Measurements from ENCODE around the gene SHE. TPM values are rescaled to one million over a fixed set of nuclear protein-coding genes. Genes with fewer than 3 reads are reported as not detected.
A peak's percentile ranks its signal among the peaks of the same experiment; 100 is the strongest.

The SHE gene
- total RNA-seq, 5 donors from 2014 or later (not counting 1 experiment from before 2014, with no cell fraction given) = 0.06 to 0.07 (median 0.06) TPM; not detected in 2

DNA sequence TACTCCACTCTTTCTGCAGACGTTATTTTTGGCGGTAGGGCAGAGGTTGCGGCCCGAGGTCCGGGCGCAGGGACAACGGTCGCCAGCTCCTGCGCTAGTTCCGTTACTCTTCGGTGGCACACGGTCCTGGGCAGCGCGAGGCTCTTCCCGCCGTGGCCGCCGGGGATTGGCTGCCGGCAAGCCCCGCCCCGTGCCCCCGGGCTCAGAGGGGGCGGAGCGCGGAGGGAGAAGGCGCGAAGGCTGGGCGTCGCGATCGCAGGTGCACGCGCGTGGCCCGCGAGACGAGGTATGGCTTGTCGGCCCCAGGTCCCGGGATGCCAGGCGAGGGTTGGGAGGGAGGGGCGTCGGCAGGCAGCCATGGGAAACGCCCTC is 518 bp upstream of the SHE start:
- WGBS (ENCODE audit: insufficient coverage) = 29% methylated on average over 40 of the region's 43 CpGs
- DNase-seq = peak in 1 of 35 experiments; percentile 8
- CTCF ChIA-PET = no interaction called here

DNA sequence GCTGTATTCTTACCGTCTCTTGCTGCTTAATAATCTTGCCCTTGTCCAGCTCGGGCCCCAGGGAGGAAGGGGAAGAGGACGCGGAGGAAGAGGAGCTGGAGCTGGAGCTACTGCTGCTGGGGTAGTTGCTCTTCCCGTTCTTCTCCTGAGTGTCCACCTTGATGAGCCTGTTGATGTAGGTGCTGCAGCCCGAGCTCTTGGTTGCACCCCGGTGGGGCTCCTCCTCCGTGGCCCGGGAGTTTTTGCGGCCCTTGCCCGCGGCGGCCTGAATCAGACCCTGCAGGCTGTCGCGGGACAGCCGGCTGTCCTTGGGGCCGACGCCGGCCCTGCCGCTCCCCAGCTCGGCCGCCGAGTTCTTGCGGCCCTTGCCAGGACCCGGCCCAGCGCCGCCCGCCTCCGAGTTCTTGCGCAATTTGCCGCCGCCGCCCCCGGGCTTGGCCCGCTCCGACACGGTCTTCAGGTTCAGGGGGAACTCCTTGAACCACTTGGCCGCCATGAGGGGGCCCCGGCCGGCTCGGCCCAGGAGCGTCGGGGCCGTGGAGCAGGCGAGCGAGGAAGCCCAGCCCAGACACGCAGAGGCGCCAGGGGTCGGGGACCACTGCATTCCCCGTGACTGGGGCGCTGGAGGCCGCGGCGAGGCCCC is 668 bp downstream of the SHE start:
- ATAC-seq (replicated peaks in 1 of 4) (peak in 3 of 4 experiments; percentile 28 to 32 (median 32)), DNase-seq (peak in 3 of 35 experiments; percentile 7 to 13 (median 11))
- Histone ChIP-seq H3K4me3 (ENCODE audit: control insufficient read depth in 1 of 2, extremely low read depth in 1 of 2, low read length in 1 of 2) (peak overlapping the region in 1 of 2 donors; percentile 38), H3K9me3 (no peaks in the 10 kb centered on the region), H3K36me3 (ENCODE audit: control insufficient read depth in 2 of 2, extremely low read depth in 1 of 2, insufficient read depth in 1 of 2, low read length in 1 of 2) (no peaks in the 10 kb centered on the region), H3K4me1 (ENCODE audit: control insufficient read depth in 1 of 2, extremely low read depth in 1 of 2, insufficient read depth in 2 of 2, low read length in 2 of 2) (peaks cover 8 to 21% of the 10 kb centered on the region in 2 experiments), H3K27ac (ENCODE audit: low read length) (no peak overlapping the region), H3K27me3 (replicated peaks in 1 of 2; ENCODE audit: control insufficient read depth in 2 of 2, extremely low read depth in 1 of 2, insufficient read depth in 2 of 2, low read length in 1 of 2) (peaks cover 16 to 40% of the 10 kb centered on the region in 2 experiments)
- WGBS (ENCODE audit: insufficient coverage) = 25% methylated on average over 53 of the region's 54 CpGs
- H3K36me3 Mint-ChIP-seq = no peaks in the 10 kb centered on the region
- ChIA-PET POLR2A (interaction anchor here in 1 of 2 donors (0.5 kb wide), 1 partner anchor 14 kb away, joined by 10 read pairs; no protein-coding TSS in a partner anchor), CTCF (no interaction called here)
- peaks cover 43 to 54% of the 10 kb centered on the region in 2 donors for H3K27me3 Mint-ChIP-seq
- no peak overlapping the region for H3K27ac Mint-ChIP-seq
- peaks cover 9 to 15% (median 12%) of the 10 kb centered on the region in 3 donors for H3K4me1 Mint-ChIP-seq
- no peaks in the 10 kb centered on the region for H3K9me3 Mint-ChIP-seq
- peak overlapping the region in 2 of 3 donors; percentile 55 to 62 for H3K4me3 Mint-ChIP-seq

More for the DNA sequence above, 518 bp upstream of the SHE start:
- Mint-ChIP-seq H3K27me3 (peaks cover 52 to 65% of the 10 kb centered on the region in 2 donors), H3K36me3 (no peaks in the 10 kb centered on the region), H3K4me3 (peak overlapping the region; percentile 39 to 52 (median 49)), H3K27ac (no peak overlapping the region), H3K4me1 (peaks cover under 1 to 8% (median 2%) of the 10 kb centered on the region in 3 donors), H3K9me3 (no peaks in the 10 kb centered on the region)
- POLR2A ChIA-PET = no interaction called here
- peaks cover 16 to 51% of the 10 kb centered on the region in 2 experiments for H3K27me3 ChIP-seq (replicated peaks in 1 of 2; ENCODE audit: control insufficient read depth in 2 of 2, extremely low read depth in 1 of 2, insufficient read depth in 2 of 2, low read length in 1 of 2)
- no peak overlapping the region for H3K27ac ChIP-seq (ENCODE audit: low read length)
- H3K36me3 ChIP-seq (ENCODE audit: control insufficient read depth in 2 of 2, extremely low read depth in 1 of 2, insufficient read depth in 1 of 2, low read length in 1 of 2) = no peaks in the 10 kb centered on the region
- H3K4me3 ChIP-seq (ENCODE audit: control insufficient read depth in 1 of 2, extremely low read depth in 1 of 2, low read length in 1 of 2) = no peak overlapping the region
- no peaks in the 10 kb centered on the region for H3K9me3 ChIP-seq
- H3K4me1 ChIP-seq (ENCODE audit: control insufficient read depth in 1 of 2, extremely low read depth in 1 of 2, insufficient read depth in 2 of 2, low read length in 2 of 2) = peaks cover 0 to 17% of the 10 kb centered on the region in 2 experiments
- peak in 1 of 4 experiments; percentile 13 for ATAC-seq (replicated peaks in 1 of 4)

DNA sequence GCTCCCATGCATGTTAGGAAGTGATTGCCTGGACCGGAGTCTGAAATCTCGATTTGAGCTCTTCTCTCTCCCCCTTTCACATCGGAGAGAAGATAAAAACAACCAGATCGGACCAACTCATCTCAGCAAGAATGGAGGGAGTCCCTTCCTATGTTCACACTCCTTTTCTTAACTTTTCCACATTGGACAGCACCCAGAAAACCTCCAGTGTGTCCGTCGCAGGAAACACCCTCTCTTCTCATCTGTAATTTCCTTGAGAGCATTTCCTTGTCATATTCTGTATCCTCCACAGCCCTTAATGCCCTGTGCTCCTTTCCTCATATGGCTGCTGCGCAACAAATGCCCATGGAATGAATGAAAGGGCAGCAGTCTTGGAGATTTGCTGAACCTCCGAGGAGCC is 1.7 kb downstream of the SHE start:
- peak overlapping the region in 1 of 3 donors; percentile 55 for H3K4me3 Mint-ChIP-seq
- H3K27me3 Mint-ChIP-seq = peaks cover 34 to 45% of the 10 kb centered on the region in 2 donors
- no peak overlapping the region for H3K27ac Mint-ChIP-seq
- H3K9me3 Mint-ChIP-seq = no peaks in the 10 kb centered on the region
- H3K36me3 ChIP-seq (ENCODE audit: control insufficient read depth in 2 of 2, extremely low read depth in 1 of 2, insufficient read depth in 1 of 2, low read length in 1 of 2) = no peaks in the 10 kb centered on the region
- no peaks in the 10 kb centered on the region for H3K9me3 ChIP-seq
- H3K4me3 ChIP-seq (ENCODE audit: control insufficient read depth in 1 of 2, extremely low read depth in 1 of 2, low read length in 1 of 2) = no peak overlapping the region
- H3K36me3 Mint-ChIP-seq = no peaks in the 10 kb centered on the region
- H3K27me3 ChIP-seq (replicated peaks in 1 of 2; ENCODE audit: control insufficient read depth in 2 of 2, extremely low read depth in 1 of 2, insufficient read depth in 2 of 2, low read length in 1 of 2) = peaks cover 16 to 33% of the 10 kb centered on the region in 2 experiments
- WGBS (ENCODE audit: insufficient coverage) = 85% methylated on average over 4 of the region's 8 CpGs
- peaks cover 17 to 23% (median 17%) of the 10 kb centered on the region in 3 donors for H3K4me1 Mint-ChIP-seq
- CTCF ChIA-PET = no interaction called here
- POLR2A ChIA-PET = no interaction called here
- no peak overlapping the region for H3K27ac ChIP-seq (ENCODE audit: low read length)
- DNase-seq = no peak
- peaks cover 15 to 22% of the 10 kb centered on the region in 2 experiments for H3K4me1 ChIP-seq (ENCODE audit: control insufficient read depth in 1 of 2, extremely low read depth in 1 of 2, insufficient read depth in 2 of 2, low read length in 2 of 2)
- no peak for ATAC-seq (replicated peaks in 1 of 4)

DNA sequence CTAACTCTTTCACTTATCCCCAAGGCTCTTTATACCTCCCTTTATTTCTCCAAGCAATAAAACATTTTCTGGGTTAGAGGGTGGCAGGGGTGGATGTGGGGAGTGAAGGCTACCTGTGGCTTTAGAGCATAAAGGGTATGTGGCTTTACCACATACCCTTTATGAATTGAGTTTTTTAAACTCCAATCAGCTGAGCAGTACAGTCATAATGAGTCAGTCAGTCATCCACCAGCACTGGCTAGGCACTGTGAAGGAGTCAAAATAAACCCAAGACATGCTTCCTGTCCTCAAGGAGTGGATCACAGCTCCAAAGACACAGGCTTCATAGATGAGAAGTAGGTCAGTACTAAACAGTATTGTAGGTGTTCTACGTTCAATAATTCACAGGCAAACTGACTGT is 2.8 kb downstream of the SHE start:
- Histone ChIP-seq H3K27me3 (replicated peaks in 1 of 2; ENCODE audit: control insufficient read depth in 2 of 2, extremely low read depth in 1 of 2, insufficient read depth in 2 of 2, low read length in 1 of 2) (peaks cover 12 to 33% of the 10 kb centered on the region in 2 experiments), H3K9me3 (no peaks in the 10 kb centered on the region), H3K36me3 (ENCODE audit: control insufficient read depth in 2 of 2, extremely low read depth in 1 of 2, insufficient read depth in 1 of 2, low read length in 1 of 2) (no peaks in the 10 kb centered on the region), H3K4me1 (ENCODE audit: control insufficient read depth in 1 of 2, extremely low read depth in 1 of 2, insufficient read depth in 2 of 2, low read length in 2 of 2) (peaks cover 19 to 24% of the 10 kb centered on the region in 2 experiments), H3K27ac (ENCODE audit: low read length) (no peak overlapping the region), H3K4me3 (ENCODE audit: control insufficient read depth in 1 of 2, extremely low read depth in 1 of 2, low read length in 1 of 2) (no peak overlapping the region)
- no peak for ATAC-seq (replicated peaks in 1 of 4)
- peaks cover 26 to 37% of the 10 kb centered on the region in 2 donors for H3K27me3 Mint-ChIP-seq
- ChIA-PET POLR2A (no interaction called here), CTCF (no interaction called here)
- no CpG with 5 or more reads among the region's 1 CpG for WGBS (ENCODE audit: insufficient coverage)
- H3K4me3 Mint-ChIP-seq = no peak overlapping the region
- no peaks in the 10 kb centered on the region for H3K36me3 Mint-ChIP-seq
- H3K4me1 Mint-ChIP-seq = peaks cover 19 to 25% (median 22%) of the 10 kb centered on the region in 3 donors
- no peak overlapping the region for H3K27ac Mint-ChIP-seq
- no peaks in the 10 kb centered on the region for H3K9me3 Mint-ChIP-seq
- no peak for DNase-seq

DNA sequence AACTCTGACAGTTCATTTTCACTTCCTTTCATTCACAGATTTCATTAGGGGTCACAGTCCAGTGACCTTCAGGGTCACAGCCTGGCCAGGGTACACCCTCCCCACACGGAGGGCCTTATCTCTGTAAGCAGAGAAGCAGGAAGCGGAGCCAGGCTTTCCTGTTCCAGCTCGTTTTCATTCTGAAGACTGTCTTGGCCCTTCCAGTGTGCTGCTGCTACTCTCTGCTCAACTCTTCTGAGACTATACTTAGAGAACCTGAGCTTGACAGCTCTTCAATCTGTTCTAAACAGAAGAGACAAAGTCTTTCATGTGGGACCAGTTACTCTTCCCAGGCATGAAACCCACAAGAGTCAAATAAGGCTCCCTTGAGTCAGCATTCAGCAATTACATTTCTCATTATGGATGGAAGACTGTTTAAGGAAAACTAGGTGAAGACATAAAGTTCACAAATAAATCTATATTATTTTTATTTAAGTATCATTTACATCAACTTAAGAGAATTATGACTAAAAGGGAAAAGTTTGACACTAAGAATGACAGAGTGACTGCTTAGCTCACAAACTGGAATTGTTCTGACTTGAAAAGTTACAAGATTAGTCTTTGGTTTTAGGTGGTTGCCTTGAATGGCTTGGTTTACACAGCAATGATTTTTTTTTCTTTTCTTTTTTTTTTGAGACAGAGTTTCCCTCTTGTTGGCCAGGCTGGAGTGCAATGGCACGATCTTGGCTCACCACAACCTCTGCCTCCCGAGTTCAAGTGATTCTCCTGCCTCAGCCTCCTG is 5.0 kb downstream of the SHE start:
- H3K4me1 ChIP-seq (ENCODE audit: control insufficient read depth in 1 of 2, extremely low read depth in 1 of 2, insufficient read depth in 2 of 2, low read length in 2 of 2) = peaks cover 33 to 34% of the 10 kb centered on the region in 2 experiments
- peaks cover 36 to 40% (median 40%) of the 10 kb centered on the region in 3 donors for H3K4me1 Mint-ChIP-seq
- ChIA-PET POLR2A (no interaction called here), CTCF (interaction anchor here in 1 of 2 donors (0.7 kb wide), 1 partner anchor 18 kb away, joined by 3 read pairs; no protein-coding TSS in a partner anchor)
- peak overlapping the region; percentile 19 for H3K27ac ChIP-seq (ENCODE audit: low read length)
- no peaks in the 10 kb centered on the region for H3K36me3 ChIP-seq (ENCODE audit: control insufficient read depth in 2 of 2, extremely low read depth in 1 of 2, insufficient read depth in 1 of 2, low read length in 1 of 2)
- no peak overlapping the region for H3K4me3 ChIP-seq (ENCODE audit: control insufficient read depth in 1 of 2, extremely low read depth in 1 of 2, low read length in 1 of 2)
- peak; percentile 18 to 85 (median 34) for ATAC-seq (replicated peaks in 1 of 4)
- H3K27ac Mint-ChIP-seq = peak overlapping the region; percentile 84 to 91
- peak overlapping the region in 1 of 3 donors; percentile 55 for H3K4me3 Mint-ChIP-seq
- no peaks in the 10 kb centered on the region for H3K9me3 ChIP-seq
- H3K36me3 Mint-ChIP-seq = no peaks in the 10 kb centered on the region
- peaks cover 9 to 18% of the 10 kb centered on the region in 2 experiments for H3K27me3 ChIP-seq (replicated peaks in 1 of 2; ENCODE audit: control insufficient read depth in 2 of 2, extremely low read depth in 1 of 2, insufficient read depth in 2 of 2, low read length in 1 of 2)
- DNase-seq = peak in 3 of 35 experiments; percentile 6 to 26 (median 8)
- peaks cover 18 to 20% of the 10 kb centered on the region in 2 donors for H3K27me3 Mint-ChIP-seq
- no peaks in the 10 kb centered on the region for H3K9me3 Mint-ChIP-seq
- WGBS (ENCODE audit: insufficient coverage) = 24% methylated on average over 3 of the region's 5 CpGs

DNA sequence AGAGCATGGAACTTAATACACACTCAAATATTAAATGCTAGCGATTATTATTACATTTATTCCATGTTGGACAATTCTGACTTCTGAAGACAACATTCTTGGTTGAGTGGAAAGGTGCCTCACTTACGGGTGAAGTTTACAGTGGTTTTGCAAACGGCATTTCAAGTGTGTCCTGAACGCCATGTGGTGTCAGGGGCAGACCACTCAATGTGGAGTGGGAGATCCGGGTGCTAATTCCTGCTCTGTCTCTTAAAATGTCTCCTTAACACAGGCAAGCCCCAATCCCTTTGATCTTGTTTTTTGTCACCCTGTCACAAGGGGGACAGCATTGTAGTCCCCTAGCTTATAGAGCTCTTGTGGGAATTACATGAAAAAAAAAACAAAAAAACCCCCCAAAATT is 5.8 kb downstream of the SHE start:
- Mint-ChIP-seq H3K36me3 (no peaks in the 10 kb centered on the region), H3K27ac (peak overlapping the region; percentile 84 to 91), H3K4me3 (no peak overlapping the region), H3K4me1 (peaks cover 42 to 46% (median 44%) of the 10 kb centered on the region in 3 donors), H3K27me3 (peaks cover 17 to 19% of the 10 kb centered on the region in 2 donors), H3K9me3 (no peaks in the 10 kb centered on the region)
- no peaks in the 10 kb centered on the region for H3K9me3 ChIP-seq
- no CpG with 5 or more reads among the region's 5 CpGs for WGBS (ENCODE audit: insufficient coverage)
- peaks cover 9 to 12% of the 10 kb centered on the region in 2 experiments for H3K27me3 ChIP-seq (replicated peaks in 1 of 2; ENCODE audit: control insufficient read depth in 2 of 2, extremely low read depth in 1 of 2, insufficient read depth in 2 of 2, low read length in 1 of 2)
- no peak overlapping the region for H3K4me3 ChIP-seq (ENCODE audit: control insufficient read depth in 1 of 2, extremely low read depth in 1 of 2, low read length in 1 of 2)
- no peaks in the 10 kb centered on the region for H3K36me3 ChIP-seq (ENCODE audit: control insufficient read depth in 2 of 2, extremely low read depth in 1 of 2, insufficient read depth in 1 of 2, low read length in 1 of 2)
- DNase-seq (no peak), ATAC-seq (replicated peaks in 1 of 4) (no peak)
- H3K27ac ChIP-seq (ENCODE audit: low read length) = no peak overlapping the region
- CTCF ChIA-PET = no interaction called here
- POLR2A ChIA-PET = interaction anchor here (0.6 kb wide), 2 partner anchors 17 to 868 kb away, joined by 3 to 6 read pairs; no protein-coding TSS in a partner anchor
- peaks cover 30 to 33% of the 10 kb centered on the region in 2 experiments for H3K4me1 ChIP-seq (ENCODE audit: control insufficient read depth in 1 of 2, extremely low read depth in 1 of 2, insufficient read depth in 2 of 2, low read length in 2 of 2)
